Choroid plexus epithelial cell (primary cell): Measurements from ENCODE around the gene CILP2.

Source experiments
- DNase-seq: peaks from one replicate; pipeline ENCODE4 v3.0.0-alpha.2; 2010; ENCODE audit warnings: low read depth
- H3K4me3 ChIP-seq: 2 replicates; pipeline ENCODE4 v1.5.1; 2011; ENCODE audit warnings: low read depth, mild to moderate bottlenecking, control low read depth, low read length, moderate library complexity
- CTCF ChIP-seq: conservative IDR thresholded peaks from 2 replicates; pipeline ENCODE4 v1.5.1; 2011; ENCODE audit warnings: low read depth, mild to moderate bottlenecking, control low read depth, inconsistent platforms, low read length, moderate library complexity

The CILP2 gene

GRCh38 chr19:19570571-19570970 is 32.5 kb downstream of the CILP2 start:
- no peak overlapping the region for H3K4me3 ChIP-seq
- no peak for DNase-seq
- TF ChIP-seq CTCF = no peak

- no peak for DNase-seq
- no peak for TF ChIP-seq CTCF
- no peak overlapping the region for H3K4me3 ChIP-seq
Observed at GRCh38 chr19:19571071-19571786, 33.2 kb downstream of the CILP2 start.

GRCh38 chr19:19575411-19575810 is 37.3 kb downstream of the CILP2 start:
- DNase-seq = no peak
- TF ChIP-seq CTCF = no peak
- no peak overlapping the region for H3K4me3 ChIP-seq

- no peak for TF ChIP-seq CTCF
Observed at GRCh38 chr19:19578252-19578651, 40.2 kb downstream of the CILP2 start.

GRCh38 chr19:19579533-19580361 is 41.7 kb downstream of the CILP2 start:
- no peak for DNase-seq
- no peak overlapping the region for H3K4me3 ChIP-seq
- no peak for TF ChIP-seq CTCF

More at GRCh38 chr19:19578252-19578651, 40.2 kb downstream of the CILP2 start:
- DNase-seq = no peak
- no peak overlapping the region for H3K4me3 ChIP-seq

GRCh38 chr19:19580418-19580817 is 42.4 kb downstream of the CILP2 start:
- TF ChIP-seq CTCF = no peak
- H3K4me3 ChIP-seq = no peak overlapping the region
- DNase-seq = no peak
